Measurements from ENCODE around the gene OMD.
A peak's percentile ranks its signal among the peaks of the same experiment; 100 is the strongest.

Gene OMD

DNA sequence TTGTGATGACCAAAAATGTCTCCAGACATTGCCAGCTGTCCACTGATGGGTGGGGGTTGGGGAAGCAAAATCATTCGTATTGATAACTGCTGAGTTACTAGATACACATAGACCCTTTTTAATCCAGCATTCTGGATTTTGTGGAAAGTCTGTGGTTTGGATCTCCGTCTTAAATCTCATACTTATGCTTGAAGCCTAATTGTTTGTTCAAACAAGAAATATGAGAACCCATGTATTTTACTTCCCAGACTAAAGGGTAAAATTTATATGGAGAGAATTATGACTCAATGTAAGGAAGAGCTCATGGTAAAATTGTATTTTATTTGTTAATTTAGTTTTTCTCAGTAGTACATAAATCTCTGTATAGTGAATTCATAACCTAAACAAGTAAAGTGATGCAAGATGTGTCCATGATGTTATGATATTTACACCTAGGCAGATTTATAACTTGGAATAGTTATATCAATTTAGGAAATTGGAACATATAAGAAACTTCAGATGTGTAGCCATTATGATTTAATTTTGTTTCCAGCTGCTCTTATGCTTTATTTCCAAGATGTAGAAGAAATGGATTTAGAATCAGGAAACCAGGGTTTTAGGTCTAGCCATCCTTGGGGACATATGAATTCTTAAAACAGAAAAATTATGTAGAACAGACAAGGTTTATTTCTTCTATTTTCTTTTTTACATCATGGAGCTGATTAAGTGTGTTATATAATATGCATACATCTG, 15.4 kb downstream of the OMD start:
- no peak for DNase-seq

DNA sequence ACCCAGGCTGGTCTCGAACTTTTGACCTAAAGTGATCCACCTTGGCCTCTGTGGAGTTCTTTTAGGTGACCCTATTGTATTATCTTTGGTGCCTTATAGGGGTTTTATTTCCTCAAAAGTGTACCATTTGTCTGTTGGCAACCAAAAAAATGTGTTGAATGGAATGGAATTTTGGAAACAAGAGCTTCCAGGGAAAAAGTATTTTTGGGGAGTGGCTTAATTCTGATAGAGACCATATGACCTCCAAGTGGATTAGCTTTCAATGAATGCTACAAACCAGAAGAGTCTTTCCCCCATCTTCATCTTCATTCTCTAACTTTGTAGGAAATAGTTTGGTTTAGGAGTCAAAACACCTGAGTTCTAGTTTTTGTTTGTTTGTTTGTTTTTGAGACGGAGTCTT, 16.5 kb downstream of the OMD start:
- DNase-seq, result no peak

DNA sequence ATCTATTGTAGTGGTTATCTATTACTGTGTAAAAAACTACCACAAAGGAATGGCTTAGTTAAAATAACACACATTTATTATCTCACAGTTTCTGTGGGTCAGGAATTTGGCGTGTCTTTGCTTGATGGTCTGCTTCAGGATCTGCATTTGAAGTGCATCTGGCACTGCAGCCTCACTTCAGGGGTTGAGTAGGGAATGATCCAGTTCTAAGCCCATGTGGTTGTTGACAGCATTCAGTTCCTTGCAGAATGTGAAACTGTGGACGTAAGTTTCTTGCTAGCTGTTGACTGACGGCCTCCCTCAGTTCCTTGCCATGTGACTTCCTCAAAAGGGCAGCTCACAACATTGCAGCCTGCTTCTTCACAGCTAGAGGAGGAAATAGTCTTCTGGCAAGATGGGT, 17.8 kb downstream of the OMD start:
- peak; percentile 85 to 93 for DNase-seq

DNA sequence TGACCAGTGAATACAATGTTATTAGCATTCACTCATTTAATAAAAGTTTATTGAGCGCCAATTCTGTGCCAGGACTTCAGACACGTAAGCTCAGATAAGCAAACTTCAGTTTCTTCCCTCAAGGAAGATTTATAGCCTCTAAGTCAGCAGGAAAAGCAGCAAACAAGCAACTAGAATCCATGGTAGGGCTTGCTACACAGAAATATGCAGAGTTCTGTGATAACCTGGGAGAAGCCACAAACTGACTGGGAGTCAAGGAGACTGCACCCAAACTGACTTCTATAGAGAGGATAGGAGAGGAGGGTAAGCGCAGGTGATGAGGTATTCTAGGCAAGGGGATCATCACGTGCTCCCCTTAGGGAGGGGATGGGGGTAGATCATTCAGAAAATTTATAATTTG, 18.5 kb downstream of the OMD start:
- no peak for DNase-seq

DNA sequence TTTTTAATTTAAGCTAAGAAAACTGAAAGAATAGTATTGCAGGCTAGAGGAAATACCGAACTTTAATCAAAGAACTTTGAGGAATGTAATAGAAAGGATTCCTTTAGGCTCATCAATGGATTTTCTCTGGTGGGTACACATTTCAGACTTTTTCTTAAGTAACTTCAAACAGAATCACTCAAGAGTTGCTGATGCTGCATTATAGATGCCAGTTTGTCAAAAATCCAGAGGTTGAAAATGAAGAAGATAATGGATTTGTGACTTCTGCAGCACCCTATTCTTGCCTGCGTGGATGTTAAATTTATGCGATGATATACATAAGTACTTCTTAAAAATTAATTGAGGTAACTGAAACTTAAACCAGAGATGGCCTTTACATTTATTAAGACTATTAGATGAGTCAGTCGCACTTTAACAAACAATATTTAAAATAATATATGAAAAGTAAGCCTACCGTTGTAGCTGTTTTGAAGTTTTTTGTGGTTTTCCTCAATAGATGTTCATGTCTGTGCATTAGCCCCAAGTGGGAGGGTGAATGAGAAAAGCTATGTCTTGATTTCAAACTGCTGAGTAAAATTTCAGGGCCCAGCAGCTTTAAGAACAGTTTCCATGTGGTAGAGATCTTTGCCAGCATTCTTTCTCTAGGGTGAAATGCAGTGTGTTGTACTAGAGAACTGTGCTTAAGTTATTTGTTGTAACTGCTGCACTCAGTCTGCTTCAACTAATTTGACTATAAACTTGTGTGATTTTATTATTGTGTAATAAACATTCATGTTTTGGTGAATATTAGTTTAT, 20.0 kb downstream of the OMD start, which contains the start of gene OGN:
Gene OGN (minus strand): TSS at position 537 of the 795 bp plus-strand sequence. CDS start 1,171 bp downstream, outside the sequence.
- no peak for DNase-seq

DNA sequence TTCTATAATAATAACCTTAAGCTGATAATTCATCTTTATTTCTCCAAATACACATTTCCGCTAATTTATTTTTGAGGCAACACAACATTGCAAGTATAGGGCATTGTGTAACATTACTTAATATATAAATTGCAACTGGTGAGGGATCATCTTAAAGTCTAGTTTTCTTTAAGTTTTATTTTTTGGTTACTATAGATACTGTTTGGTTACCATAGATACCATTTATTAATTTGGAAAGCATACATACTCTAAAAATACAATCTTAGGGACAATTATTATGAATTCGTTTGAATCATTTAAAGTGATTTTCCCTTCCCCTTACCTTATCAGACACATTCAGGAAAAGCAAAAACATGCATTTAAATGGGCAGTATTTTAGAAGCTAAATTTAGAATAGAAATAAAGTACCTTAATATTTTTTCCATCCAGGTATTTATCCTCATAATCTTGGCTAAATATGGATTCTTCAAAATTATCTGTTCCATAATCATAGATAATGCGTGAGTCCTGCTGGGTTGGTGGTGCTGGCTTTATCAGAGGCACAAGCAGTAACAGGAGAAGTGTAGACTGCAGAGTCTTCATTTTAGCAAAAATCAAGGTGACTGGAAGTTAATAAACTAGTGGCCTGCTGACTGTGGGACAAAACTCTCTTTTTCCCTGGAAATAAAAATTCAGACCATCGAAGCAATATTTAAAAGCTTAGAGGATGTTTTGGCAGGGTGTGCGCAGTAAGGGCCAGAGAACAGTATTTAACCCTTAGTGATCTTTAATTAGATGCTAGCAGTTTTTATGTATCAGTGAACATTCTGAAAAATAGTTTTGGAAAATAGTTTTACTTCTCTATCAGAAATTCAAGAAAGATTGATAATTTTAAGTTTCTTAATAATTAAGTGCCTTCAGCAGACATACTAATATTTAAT, 21.2 kb downstream of the OMD start:
- no peak for DNase-seq

DNA sequence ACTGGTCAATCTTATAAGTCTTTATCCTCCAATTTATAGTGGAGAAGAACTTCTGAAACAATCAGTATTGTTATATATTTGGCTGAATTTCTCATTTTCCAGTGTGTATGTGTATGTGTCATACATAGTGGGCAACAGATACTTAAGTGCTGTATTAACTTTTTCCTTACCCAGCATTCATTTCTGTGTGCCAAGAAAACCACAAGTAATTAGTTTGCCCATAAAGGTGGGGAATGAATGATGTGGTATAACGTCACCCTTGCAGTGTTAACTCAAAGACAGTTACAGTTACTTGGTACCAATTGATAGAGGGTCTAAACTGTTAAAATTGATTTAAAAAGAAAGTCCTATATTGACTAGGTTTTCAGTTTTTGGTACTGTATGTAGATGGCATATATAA, 21.9 kb downstream of the OMD start:
- DNase-seq, result no peak

DNA sequence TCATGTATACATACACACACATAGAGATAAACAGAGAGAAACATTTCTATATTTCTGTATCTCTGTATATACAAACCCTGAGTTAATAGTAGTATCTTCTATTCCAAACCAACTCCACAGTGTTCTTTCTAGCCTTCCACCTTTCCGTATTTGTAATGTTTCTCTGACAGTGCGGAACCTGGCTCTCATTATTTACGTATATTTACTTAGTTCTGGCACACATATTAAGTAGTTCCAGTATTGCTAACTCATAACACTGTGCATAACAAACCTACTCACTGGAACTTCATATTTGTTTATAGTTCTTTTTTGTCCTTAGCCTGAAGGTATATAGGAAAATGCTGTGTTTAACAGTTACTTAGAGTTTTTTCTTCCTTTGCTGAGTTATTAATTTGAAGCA, 26.4 kb downstream of the OMD start:
- no peak for DNase-seq

DNA sequence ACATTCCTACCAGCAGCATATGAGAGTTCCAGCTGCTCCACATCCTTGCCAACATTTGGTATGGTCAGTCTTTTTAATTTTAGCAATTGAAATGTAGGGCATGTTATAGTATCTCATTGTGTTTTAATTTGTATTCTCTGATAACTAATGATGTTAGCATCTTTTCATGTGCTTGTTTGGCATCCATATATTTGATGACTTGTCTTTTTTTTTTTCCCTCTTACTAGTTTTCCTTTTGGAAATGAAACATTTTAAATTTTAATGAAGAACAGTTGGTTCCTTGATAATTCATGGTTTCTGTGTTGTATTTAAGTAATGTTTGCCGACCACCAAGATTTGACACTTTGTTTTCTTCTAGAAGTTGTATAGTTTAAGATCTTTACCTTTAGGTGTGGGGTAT, 28.7 kb downstream of the OMD start:
- DNase-seq, result no peak

DNA sequence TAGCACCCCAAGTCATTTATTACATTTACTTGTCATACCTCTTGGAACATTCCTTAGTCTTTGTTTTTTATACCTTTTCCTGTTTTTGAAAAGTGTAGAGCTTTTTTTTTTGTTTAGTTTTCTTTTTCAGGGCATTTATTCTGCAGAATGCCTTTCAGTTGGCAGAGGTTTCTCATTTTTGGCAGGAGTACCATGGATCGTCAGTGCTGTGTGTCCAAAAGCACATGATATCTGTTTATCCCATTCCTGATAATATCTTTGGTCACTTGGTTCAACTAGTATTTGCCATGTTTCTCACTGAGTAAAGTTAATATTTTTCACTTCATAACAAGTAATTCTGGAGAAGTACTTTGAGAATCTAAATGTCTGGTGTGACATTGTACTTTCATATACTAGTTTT, 30.6 kb downstream of the OMD start:
- DNase-seq, result no peak

DNA sequence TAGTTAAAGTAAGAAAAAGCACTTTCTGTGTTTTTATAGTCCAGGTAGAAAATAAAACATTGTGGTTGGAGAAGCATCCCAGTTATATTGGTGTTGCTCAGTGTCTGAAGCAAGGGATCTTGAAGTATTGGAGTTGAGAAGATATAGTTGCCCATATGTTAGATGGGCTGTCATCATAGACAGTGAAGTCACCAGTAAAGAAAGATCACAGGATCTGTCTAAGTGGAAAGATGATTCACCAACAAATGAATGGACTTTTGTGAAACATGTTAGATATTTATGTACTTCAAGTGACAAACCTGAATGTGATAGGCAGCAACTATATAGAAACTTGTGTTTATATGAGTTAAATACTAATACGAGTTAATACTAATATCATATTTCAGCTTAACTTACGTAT, 31.6 kb downstream of the OMD start:
- DNase-seq, result peak in 1 of 2 donors; percentile 10

DNA sequence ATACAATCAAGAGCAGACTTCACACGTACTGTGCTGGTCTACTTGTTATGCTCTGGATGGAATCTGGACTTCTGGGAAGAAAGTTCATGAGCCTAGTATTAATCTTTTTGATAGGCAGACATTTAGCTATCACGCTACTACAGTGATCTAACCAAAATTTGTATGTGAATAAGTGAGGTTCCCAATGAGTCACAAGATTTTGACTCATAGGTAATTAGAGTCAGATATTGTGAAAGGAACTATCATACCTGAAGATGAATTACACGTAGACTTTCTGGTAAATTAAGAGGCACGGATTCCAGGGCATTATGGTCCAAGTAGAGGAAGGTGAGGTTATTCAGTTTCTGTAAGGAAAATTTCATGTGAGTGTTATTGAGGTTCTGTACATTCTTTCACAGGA, 38.3 kb downstream of the OMD start:
- DNase-seq, result no peak

DNA sequence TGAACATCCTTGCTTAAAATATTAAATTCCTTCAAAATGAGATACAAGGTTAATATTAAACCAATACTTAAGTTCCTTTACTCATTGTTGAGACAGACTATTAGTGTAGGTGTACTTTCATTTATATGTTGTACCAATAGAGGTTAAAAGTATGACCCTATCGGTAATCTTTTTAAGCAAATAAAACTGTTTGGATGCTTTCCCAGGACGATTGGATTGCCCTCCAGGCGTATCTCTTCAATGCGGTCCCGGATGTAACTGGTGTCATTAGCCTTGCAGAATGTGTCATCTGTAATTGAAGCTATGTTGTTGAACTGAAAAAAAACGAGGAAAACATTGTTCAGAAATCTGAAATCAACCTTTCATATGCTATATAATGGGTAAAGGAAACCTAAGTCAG, 38.8 kb downstream of the OMD start:
- no peak for DNase-seq

DNA sequence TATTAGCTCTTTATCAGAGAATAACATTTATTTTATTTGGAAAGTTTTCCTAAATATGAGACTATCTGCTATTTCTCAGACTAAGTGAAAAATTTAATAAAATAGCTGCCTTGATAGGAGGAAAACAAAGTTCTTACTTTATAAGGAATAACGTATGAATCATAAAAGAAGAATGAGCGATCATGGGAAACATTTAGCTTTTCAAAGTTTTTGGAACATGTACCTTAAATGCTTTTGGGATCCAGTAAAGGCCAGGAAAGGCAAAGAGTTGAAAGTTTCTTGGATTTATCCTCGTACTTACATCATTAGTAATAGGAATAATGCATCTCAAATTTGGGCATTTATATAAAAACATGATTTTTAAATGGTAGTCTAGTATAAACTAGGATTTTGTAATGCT, 39.3 kb downstream of the OMD start:
- no peak for DNase-seq

DNA sequence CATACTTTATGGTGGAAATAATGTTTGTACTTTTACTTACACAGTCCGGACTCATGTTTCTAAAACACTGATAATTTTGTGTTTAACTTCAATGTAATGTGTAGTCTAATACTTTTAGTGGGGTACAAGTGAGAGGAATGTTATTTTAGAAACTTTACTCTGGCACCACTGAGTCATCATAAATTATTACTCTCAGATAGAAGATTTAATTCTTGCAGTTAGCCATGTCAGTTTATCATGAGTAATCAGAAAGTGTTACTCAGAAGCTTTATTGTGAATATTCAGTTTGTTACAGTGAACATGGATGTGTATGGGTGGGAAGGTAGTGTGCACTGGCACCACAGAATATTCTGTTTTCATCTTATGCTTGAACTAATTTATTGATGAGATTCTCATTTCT, 39.9 kb downstream of the OMD start:
- no peak for DNase-seq

DNA sequence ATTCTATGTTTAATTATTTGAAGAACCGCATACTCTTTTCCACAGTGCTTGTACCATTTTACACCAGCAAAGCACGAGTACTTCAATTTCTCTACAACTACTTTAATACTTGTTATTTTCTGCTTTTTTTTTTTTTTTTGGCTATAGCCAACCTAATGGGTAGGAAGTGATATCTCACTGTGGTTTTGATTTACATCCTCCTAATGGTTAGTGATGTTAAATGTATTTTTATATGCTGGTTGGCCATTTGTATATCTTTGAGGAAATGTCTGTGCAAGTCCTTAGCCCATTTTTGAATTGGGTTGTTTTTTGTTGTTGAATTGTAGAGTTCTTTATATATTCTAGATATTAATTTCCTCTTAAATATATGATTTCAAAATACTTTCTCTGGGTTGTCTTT, 42.5 kb downstream of the OMD start:
- DNase-seq, result no peak

DNA sequence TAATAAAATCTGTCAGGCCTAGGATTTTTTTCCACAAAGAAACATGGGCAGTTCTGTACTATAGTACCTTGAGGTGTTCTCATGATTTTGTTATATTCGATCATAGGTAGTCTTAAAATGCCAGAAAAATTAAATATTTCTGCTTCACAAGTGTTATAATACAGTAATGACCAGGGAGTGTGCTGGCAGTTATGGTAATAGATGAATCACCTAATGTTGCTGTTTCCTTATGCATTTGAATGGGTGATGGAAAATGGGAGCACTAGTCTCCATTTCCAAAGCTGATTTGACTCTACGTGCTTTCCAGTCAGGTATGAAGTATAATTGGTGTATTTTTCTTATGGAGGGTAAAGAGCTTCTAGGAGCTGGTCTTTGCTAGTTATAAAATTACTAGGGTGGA, 43.7 kb downstream of the OMD start:
- DNase-seq, result no peak

DNA sequence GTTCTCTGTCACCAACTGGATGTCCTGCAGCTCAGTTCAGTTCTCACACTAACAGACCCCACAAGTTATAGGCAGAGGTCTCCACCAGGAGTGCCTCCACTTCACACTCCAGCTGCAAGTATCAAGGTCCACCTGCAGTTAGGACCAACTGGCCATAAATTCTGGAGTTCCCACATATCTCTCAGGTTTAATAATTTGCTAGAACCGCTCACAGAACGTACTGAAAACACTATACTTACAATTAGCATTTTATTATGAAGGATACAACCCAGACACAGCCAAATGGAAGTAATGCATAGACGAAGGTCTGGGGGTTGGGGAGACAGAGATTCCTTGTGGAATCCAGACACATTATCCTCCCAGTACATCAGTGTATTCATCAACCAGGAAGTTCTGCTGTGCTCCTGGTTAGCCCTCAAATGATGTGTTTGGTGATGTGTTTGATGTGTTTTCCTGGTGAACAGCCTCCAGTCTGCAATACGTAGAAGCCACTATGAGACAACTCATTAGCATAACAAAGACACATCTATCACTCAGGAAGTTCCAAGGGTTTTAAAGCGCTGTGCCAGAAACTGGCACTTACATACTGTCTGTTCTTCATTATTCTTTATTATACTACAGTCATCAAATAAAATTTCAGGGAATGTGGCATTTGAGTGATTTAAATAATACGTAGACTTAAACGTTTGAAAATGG, 45.3 kb downstream of the OMD start:
- no peak for DNase-seq

DNA sequence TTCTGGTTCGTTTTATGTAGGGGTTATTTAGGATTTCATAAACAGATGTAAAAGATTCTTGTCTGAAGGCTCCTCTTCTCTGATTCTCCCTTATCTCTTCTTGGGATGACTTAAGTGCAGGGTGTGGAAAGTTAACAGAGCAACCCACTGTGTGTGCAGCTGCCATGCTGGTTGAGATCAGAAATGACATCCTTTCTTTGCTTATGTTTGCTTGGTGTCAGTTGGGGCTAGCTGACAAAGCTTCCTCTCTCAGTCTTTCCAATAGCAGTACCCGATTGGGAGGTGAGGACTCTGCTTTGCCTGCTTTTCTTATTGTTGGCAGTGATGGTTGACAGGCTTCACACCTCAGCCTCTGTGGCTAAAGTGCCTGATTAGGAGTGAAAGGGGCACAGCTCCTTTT, 46.4 kb downstream of the OMD start:
- no peak for DNase-seq

DNA sequence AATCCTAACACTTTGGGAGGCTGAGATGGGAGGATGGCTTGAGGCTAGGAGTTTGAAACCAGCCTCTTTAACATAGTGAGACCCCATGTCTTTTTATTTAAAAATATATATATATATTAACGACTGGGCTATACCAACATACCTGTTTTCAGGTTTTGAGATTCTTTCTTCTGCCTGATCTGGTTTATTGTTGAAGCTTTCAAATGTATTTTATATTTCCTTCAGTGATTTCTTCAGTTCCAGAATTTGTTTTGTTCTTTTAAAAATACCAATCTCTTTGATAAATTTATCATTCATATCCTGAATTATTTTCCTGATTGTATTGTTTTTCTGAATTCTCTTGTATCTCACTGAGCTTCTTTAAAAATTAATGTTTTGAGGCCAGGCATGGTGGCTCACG, 51.1 kb downstream of the OMD start:
- DNase-seq, result no peak

DNA sequence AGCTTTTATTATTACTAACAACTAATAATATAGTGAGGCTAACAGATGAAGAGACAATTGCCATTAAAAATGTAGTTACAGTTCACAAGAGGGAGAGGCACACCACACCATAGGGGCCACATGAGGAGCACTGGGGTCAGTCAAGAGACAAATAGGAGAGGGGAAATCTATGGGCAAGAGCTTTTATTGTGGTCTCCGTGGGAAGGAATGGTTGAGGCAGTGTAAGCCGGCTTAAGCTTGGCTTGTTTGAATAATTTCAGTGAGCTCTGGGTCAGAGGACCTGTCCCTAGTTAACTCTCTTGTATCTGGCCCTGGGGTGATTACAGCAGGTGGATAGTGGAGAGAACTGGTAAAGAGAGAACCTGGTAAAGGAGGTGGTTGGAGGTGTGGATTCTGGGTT, 55.2 kb downstream of the OMD start:
- no peak for DNase-seq

Data from inflammatory macrophage (primary cell).